ENCODE data around the gene ACADSB. TPM values are rescaled to one million over a fixed set of nuclear protein-coding genes. Genes with fewer than 3 reads are reported as not detected.

Gene ACADSB
- total RNA-seq, 1 donor from 2014 or later: 19.5 TPM

DNA sequence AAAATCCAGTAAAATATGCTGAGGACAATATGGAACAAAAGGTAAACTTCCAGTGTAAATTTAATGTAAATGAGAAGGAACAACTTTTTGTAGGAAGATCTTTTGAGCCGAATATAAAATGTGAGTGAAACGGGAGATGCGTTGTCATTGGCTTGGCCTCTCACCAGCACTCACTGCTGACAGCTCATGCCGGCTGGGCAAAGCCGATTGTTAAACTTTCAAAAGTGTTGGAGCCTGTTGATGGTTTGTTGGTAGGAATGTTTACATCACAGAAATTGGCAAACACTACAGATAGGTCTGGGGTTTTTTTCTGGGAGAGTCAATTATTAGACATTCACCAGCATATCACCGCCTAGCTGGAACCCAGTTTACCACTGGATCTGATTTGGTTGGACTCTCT, 22.5 kb upstream of the ACADSB start:
- Mint-ChIP-seq H3K27ac (ENCODE audit: unreplicated experiment) (no peak overlapping the region), H3K4me1 (ENCODE audit: unreplicated experiment) (peaks cover 10% of the 10 kb centered on the region), H3K27me3 (ENCODE audit: unreplicated experiment) (no peaks in the 10 kb centered on the region), H3K4me3 (ENCODE audit: unreplicated experiment) (no peak overlapping the region), H3K9me3 (ENCODE audit: unreplicated experiment) (no peaks in the 10 kb centered on the region), H3K36me3 (ENCODE audit: unreplicated experiment) (peaks cover 27% of the 10 kb centered on the region)
- no peak for DNase-seq (ENCODE audit: extremely low spot score, unreplicated experiment)
- TF ChIP-seq, protein P1, sequence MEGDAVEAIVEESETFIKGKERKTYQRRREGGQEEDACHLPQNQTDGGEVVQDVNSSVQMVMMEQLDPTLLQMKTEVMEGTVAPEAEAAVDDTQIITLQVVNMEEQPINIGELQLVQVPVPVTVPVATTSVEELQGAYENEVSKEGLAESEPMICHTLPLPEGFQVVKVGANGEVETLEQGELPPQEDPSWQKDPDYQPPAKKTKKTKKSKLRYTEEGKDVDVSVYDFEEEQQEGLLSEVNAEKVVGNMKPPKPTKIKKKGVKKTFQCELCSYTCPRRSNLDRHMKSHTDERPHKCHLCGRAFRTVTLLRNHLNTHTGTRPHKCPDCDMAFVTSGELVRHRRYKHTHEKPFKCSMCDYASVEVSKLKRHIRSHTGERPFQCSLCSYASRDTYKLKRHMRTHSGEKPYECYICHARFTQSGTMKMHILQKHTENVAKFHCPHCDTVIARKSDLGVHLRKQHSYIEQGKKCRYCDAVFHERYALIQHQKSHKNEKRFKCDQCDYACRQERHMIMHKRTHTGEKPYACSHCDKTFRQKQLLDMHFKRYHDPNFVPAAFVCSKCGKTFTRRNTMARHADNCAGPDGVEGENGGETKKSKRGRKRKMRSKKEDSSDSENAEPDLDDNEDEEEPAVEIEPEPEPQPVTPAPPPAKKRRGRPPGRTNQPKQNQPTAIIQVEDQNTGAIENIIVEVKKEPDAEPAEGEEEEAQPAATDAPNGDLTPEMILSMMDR (IDR thresholded peaks at IDR 0.05): no peak

DNA sequence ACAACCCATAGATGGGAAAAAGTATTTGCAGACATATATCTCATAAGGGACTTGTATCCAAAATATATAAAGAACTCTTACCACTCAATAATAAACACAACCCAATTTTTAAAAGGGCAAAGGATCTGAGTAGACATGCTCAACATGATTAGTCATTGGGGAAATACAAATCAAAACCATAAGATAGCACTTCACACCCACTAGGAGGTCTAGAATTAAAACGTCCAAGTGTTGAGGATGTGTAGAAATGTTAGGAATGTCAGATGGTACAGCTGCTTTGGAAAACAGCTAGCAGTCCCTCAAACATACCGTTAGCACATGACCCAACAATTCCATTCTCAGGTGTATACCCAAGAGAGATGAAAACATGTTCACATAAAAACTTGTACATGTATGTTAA, 20.3 kb upstream of the ACADSB start:
- Mint-ChIP-seq H3K27me3 (ENCODE audit: unreplicated experiment) (no peaks in the 10 kb centered on the region), H3K4me3 (ENCODE audit: unreplicated experiment) (no peak overlapping the region), H3K27ac (ENCODE audit: unreplicated experiment) (no peak overlapping the region), H3K36me3 (ENCODE audit: unreplicated experiment) (peaks cover 30% of the 10 kb centered on the region), H3K4me1 (ENCODE audit: unreplicated experiment) (peaks cover 6% of the 10 kb centered on the region), H3K9me3 (ENCODE audit: unreplicated experiment) (no peaks in the 10 kb centered on the region)
- TF ChIP-seq, protein P1 (IDR thresholded peaks at IDR 0.05): no peak
- no peak for DNase-seq (ENCODE audit: extremely low spot score, unreplicated experiment)

DNA sequence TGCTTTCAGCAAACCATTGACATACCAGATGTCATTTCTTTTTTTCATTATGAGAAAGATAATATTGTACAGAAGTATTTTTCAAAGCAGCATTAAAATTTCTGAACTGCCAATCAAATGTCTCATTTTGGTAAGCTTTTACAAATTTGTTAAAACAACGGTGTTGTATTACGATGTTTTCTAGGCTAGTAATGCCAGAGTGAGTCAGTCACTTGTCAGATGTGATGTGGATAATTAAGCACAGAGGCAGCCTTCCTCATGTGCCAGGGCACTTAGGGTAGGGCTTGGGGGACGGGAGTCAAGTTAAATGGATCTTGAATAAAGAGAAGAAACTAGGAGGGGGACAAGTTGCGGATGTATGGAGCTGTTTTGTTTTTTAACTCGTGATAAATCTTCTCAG, 18.5 kb upstream of the ACADSB start:
- Mint-ChIP-seq H3K36me3 (ENCODE audit: unreplicated experiment) (peaks cover 32% of the 10 kb centered on the region), H3K9me3 (ENCODE audit: unreplicated experiment) (no peaks in the 10 kb centered on the region), H3K4me3 (ENCODE audit: unreplicated experiment) (no peak overlapping the region), H3K27ac (ENCODE audit: unreplicated experiment) (peak overlapping the region; percentile 16), H3K27me3 (ENCODE audit: unreplicated experiment) (no peaks in the 10 kb centered on the region), H3K4me1 (ENCODE audit: unreplicated experiment) (peaks cover 6% of the 10 kb centered on the region)
- TF ChIP-seq, protein P1 (IDR thresholded peaks at IDR 0.05): no peak
- DNase-seq (ENCODE audit: extremely low spot score, unreplicated experiment): no peak

DNA sequence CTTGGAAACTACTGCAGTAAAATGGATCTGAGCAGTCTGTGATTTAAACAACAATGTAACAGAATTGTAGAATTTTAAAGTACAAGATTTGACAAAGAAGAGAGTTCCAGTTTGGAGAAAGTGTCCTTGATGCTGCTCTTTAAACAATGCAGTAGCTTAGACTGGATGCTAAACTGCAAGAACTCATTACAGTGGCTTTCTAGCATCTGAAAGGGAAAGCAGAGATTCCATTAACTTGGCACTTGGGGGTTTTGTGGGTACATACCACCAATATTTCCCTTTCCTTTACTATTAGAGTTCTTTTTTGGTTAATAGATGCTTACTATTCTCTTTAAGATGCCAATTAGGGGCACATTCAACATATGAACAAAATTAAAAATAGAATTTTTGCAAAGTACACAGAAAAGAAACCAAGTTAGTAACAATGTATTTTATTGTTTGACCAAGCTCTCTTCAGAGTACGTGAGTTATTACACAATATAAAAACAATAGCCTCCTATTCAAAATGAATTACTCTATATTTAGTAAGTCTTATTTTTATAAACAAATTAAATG, 16.7 kb upstream of the ACADSB start:
- Mint-ChIP-seq H3K36me3 (ENCODE audit: unreplicated experiment) (peaks cover 23% of the 10 kb centered on the region), H3K27ac (ENCODE audit: unreplicated experiment) (no peak overlapping the region), H3K9me3 (ENCODE audit: unreplicated experiment) (no peaks in the 10 kb centered on the region), H3K27me3 (ENCODE audit: unreplicated experiment) (no peaks in the 10 kb centered on the region), H3K4me1 (ENCODE audit: unreplicated experiment) (peaks cover 6% of the 10 kb centered on the region), H3K4me3 (ENCODE audit: unreplicated experiment) (no peak overlapping the region)
- TF ChIP-seq, protein P1 (IDR thresholded peaks at IDR 0.05): no peak
- no peak for DNase-seq (ENCODE audit: extremely low spot score, unreplicated experiment)

DNA sequence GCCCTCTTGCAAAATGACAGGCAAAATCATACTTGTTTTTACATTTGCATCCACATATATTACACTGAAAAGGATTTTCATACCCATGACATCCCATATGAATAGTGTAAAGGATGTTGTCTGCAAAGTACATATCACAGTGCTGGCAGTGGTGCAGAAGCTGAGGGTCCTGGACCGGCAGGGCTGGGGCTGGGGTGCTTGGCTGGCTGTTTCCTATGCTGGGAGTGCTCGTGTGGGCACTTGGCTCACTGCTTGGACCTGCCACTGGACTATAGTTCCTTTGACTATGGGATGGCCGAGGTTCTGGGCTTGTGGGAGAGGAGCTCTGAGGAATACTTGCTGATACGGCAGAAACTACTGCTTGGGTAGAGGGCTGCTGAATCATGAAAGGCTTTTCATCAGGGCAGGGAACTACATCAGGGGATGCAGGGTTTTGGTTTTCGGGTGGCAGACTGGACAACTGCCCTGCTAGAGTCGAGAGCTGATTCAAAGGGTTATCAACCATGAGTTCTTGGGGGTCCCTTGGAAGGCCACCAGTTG, 14.9 kb upstream of the ACADSB start:
- no peak overlapping the region for H3K4me3 Mint-ChIP-seq (ENCODE audit: unreplicated experiment)
- H3K27ac Mint-ChIP-seq (ENCODE audit: unreplicated experiment): no peak overlapping the region
- H3K4me1 Mint-ChIP-seq (ENCODE audit: unreplicated experiment): peaks cover 6% of the 10 kb centered on the region
- DNase-seq (ENCODE audit: extremely low spot score, unreplicated experiment): no peak
- TF ChIP-seq, protein P1 (IDR thresholded peaks at IDR 0.05): no peak
- H3K36me3 Mint-ChIP-seq (ENCODE audit: unreplicated experiment): peaks cover 22% of the 10 kb centered on the region
- no peaks in the 10 kb centered on the region for H3K27me3 Mint-ChIP-seq (ENCODE audit: unreplicated experiment)
- no peaks in the 10 kb centered on the region for H3K9me3 Mint-ChIP-seq (ENCODE audit: unreplicated experiment)
